SH-SY5Y (cell line): ENCODE results near the gene CCRL2.

Source experiments
- GATA2 ChIP-seq: IDR thresholded peaks from 2 replicates; pipeline ENCODE4 v1.6.1; 2011; ENCODE audit warnings: mild to moderate bottlenecking, low read depth, low read length
- GATA3 ChIP-seq: IDR thresholded peaks from 2 replicates; pipeline ENCODE4 v1.6.1; 2011; ENCODE audit warnings: low read depth, mild to moderate bottlenecking, low read length, moderate library complexity

Gene CCRL2

GRCh38 chr3:46453526-46454208 lies 46.6 kb downstream of the CCRL2 start:
- TF ChIP-seq GATA2 (no peak), GATA3 (no peak)

GRCh38 chr3:46454209-46454595 lies 47.1 kb downstream of the CCRL2 start:
- TF ChIP-seq GATA2: no peak
- TF ChIP-seq GATA3: no peak

DNA sequence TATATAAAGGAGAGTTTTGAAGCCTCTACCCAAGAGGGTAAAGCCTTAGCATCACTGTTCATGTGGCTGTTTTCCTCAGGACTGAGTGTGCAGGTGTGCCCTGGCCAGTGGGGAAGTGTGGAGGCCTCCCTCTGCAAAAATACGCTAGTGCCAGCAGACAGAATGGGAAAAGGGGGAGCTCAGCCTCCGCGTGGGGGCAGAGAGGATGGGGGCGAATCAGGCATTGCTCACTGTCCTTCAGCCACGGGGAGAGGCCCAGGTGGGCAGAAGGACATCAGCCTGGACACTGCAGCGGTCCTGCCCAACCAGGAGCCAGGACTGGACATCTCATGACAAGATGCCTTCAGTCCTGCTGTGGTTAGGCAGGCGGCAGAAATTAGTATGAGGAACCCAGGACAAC lies 47.5 kb downstream of the CCRL2 start:
- no peak for TF ChIP-seq GATA3
- TF ChIP-seq GATA2: no peak

- TF ChIP-seq GATA2 (no peak), GATA3 (no peak)
These were observed 48.4 kb downstream of the CCRL2 start for GRCh38 chr3:46455231-46456115.

DNA sequence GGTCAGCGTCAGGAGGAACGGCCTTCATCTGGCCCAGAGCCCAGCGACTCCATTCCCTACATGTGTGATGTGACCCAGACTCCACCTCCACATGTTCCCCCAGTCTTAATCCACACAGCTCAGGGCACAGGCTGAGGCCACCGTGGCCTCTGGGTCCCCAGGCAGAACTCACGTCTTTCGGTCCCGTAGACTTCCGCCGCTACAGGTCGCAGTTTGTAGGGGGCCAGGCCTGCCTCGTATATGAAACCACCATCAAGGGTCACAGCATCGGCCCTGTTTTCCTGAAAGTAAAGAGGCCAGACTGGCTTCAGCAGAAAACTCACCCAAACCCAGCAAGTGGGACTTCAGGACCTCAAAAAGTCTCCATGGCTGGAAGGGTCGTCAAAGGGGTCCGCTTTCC lies 49.1 kb downstream of the CCRL2 start:
- TF ChIP-seq GATA3 (no peak), GATA2 (no peak)
